HS-5 (cell line): ENCODE measurements around the gene FUT1.
"Not testable (repeated sequence)": the region's sequence is repeated elsewhere in the genome, so short reads cannot be mapped to it uniquely, and the experiment has no call there.

Experiments
- DNase-seq: peaks from one replicate; pipeline ENCODE4 v3.0.0-alpha.2; 2012; ENCODE audit warnings: low read depth

The FUT1 gene

GRCh38 chr19:48740164-48740972 is 12.1 kb downstream of the FUT1 start, which contains the start of gene RASIP1:
Gene RASIP1, minus strand, starts transcription at chr19:48740610. Its CDS starts 328 bp downstream, at chr19:48740282.
- DNase-seq: no peak

GRCh38 chr19:48739404-48740163 is 12.9 kb downstream of the FUT1 start:
- DNase-seq: no peak

DNA sequence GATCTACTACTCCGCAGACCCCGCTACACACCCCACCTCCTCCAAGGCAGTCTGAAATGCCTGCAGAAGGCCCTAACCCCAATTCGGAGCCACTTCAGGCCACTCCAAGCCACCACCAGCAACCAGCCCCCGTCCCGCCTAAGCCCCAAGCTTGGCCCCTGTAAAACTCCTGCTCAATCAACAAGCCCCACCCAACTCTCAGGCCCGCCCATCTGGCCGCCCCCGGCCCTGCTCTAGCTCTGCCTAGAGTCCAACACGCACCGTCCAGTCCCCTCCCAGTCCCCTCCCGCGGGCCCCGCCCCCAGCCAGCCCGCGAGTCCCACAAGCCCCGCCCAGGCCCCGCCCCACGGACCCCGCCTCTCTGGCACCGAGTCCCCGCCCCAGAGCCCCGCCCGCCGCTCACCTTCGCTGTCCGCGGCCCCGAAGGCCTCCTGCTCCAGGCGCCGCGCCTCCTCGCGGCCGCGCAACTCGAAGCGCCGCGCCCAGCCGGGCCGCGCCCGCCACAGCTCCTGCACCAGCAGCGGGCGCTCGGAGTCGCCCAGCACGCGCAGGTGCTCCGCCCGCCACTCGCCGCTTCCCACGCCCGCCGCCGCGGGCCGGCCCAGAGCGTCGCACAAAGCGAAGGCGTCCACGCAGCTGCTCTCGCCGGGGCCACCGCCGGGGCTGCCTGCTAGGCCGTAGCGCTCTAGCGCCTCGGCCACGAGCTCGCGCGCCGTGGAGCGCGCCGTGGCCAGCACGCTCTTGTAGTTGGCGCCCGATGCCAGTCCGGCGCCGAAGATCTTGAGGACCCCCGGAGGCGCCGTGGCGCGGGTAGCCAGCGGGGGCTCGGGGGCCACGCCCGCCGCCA is 13.7 kb downstream of the FUT1 start:
- DNase-seq: peak; percentile 37

DNA sequence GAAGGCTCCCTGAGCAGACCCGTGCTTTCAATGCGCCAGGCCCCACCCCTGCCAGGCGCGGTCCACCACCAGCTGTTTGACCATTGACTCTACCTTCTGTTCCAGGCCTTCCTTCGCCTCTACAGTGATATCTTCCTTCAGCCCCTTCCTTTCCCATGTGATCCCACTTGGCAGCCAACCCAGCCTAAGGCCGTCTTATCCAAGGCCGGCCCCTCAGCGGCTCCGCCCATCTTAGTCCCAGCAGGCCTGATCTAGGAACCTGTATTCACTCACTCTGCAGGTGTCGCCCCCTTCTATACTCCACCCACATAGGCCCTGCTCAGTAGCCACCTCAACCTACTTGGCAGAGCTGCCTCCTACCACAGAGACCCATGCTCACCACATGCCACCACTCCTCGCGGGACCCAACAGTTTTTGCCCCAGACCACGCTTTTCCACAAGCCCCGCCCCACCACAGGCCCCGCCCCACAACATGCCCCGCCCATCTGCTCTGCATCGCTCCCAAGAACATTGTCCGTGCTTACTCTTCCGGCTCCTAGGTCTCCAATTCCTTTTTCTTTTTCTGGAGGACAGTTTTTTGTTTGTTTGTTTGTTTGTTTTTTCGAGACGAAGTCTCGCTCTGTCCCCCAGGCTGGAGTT is 15.0 kb downstream of the FUT1 start:
- DNase-seq: no peak

GRCh38 chr19:48735031-48735615 is 17.3 kb downstream of the FUT1 start:
- DNase-seq: no peak

- DNase-seq: no peak
Measured at GRCh38 chr19:48734625-48735024, 17.8 kb downstream of the FUT1 start.

DNA sequence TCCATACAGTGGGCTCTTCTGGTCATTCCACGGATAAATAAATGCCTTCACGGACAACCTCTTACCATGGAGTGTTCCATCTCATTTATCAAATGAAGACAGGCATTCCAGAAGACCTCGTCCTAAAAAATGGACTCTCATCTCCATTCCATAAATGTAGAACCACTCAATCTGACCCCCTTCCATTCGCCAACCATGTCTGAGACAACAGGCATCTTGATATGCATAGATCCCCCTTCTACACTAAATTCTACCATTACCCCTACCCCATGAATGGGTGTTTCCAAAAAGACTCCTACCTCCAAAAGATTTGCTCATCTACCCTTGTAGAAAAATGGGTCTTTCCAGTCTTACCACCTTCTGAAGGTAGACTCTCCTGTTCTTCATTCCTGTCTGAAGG is 21.0 kb downstream of the FUT1 start:
- DNase-seq: no peak

DNA sequence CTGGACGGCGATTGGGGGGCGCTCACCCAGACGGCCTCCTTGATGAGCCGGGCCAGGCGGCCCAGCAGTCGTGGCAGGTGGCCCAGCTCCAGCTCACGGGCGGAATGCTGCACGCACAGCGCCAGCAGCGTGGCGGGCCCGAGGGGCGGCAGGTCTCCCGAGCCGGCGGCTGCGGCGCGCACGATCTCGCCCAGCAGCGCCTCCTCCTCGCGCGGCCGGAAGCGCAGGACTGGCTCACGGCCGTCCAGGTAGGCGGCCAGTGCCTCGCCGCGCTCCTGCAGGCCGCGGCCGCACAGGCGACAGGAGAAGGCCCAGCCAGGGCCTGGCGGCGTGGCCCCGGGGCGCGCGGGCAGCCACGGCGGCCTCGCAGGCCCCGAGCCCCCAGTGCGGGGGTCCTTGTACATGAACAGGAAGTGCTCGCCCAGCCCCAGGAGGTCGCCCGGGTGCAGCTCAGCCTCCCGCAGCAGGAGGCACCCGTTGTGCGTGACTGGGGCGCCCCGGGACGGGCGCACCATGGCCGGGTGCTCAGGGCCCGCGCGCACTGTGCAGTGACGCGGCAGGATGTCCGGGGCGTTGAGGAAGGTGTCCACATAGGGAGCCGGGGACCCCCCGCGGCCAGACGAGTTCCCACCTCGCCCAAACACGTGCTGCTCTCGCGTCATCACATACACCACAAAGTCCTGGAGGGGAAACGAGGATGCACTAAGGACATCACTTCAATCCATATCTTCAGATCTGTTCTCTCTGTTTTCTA is 23.4 kb downstream of the FUT1 start:
- DNase-seq: no peak

DNA sequence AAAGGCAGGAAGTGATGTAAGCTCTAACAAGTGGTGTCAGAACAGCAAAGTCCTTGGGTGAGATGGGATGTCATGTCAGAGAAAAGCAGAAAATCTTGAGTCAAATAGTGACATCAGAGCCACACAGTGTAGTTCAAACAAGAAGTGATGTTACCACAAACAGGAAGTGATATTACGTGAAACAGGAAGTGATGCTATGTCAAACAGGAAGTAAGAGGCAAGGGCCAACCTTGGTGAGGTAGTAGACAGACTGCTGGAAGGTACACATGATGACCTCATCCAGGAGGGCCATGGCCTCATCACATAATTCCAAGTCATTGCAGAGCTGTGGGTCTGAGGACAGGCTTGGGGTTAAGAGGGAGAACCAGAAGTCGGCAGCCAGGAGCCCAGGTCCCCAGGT is 25.9 kb downstream of the FUT1 start:
- DNase-seq: no peak

DNA sequence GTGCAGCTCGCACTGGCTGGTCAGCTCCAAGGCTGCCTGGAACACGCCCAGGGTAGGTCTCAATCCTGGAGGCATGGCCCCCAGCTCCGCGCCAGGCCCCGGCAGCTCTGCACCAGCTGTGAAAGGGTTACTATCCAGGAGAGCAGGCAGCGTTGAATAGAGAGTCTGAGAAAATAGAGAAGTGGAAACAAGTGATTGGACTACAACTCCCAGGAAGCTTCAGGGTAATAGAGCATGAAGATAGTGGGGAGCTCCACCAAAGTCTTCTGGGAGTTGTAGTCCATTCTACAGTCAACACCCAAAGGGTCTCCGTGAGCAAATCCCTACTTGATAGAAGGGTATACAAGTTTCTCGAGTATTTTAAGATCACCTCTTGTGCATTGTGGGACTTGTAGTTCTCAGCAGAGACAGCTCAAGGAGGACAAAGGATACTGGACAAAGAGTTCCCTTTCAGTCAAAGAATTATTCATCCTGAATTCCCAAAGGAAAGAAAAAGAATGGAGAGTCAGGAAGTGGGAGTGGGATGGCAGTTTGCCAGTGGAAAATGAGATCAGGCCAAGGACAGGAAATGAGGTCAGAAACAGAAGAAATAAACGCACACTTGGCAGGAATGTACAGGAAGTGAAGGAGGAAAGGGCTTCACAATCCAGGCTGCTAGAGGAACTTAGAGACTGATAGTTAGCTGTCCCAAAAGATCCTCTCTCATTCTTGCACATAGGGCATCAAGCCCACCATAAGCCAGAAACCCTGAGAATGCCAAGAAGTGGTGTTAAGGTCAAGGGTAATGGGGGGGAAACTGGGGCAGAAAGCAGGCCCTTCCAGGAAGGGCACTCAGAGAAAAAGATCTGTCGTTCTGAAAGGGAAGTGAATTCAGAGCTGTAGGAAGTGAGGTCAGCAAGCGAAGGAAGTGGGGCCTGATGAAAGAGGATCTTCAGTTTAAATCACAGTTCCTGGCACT is 27.4 kb downstream of the FUT1 start:
- DNase-seq: peak; percentile 96

GRCh38 chr19:48722196-48722708 is 30.2 kb downstream of the FUT1 start:
- no peak for DNase-seq

DNA sequence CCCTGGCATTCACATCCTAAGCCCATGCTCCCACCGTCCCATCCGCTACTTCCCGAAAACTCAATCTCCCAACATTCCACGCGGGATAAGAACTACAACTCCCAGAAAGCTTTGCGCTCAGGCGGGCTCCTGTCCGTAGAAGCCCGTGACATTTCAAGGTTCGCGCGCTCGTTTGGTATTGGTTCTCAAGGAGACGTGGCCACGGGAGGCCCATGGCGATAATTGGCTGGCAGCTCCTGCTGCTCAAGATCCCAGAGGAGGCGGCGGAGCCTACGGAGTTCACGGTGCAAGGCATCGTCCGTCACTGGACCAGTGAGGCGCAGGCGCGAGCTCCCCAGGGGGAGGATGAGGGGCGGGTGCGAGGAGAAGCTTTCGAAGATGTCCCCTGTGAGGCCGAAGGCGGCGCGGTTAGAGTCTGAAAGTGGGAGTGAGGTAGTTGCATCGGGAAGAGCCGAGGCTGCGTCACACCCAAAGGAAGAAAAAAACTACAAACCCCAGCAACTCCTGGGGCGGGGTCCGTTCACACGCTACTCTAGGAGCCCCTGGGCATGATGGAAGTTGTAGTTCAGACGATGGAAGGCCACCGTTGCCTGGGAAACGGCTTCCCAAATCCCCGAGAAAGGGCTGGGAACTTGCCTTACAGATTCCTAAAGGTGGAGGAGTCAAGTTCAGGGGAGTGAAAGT is 31.7 kb downstream of the FUT1 start:
- DNase-seq: peak; percentile 95

DNA sequence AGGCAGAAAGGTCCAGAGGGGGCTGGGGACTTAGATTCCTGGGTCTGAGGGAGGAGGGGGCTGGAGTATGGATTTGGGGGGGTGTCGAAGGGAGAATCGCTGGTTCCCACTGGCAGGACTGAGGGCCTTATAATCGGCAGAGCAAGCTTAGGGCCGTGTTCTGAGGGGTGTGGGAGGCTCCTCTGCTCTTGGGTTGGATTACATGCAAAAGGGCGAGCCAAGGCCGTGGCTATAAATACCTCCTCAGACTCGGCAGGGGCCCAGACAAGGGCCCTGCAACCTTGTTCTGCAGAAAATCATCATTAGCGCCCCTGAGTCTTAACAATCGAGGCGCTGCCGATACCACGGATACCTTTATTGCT is 32.2 kb downstream of the FUT1 start:
- DNase-seq: no peak

GRCh38 chr19:48719263-48720171 is 32.9 kb downstream of the FUT1 start, which contains the start of gene MAMSTR:
Gene MAMSTR, minus strand, starts transcription at chr19:48719725. Its CDS starts 694 bp downstream, at chr19:48719031.
- DNase-seq: no peak

DNA sequence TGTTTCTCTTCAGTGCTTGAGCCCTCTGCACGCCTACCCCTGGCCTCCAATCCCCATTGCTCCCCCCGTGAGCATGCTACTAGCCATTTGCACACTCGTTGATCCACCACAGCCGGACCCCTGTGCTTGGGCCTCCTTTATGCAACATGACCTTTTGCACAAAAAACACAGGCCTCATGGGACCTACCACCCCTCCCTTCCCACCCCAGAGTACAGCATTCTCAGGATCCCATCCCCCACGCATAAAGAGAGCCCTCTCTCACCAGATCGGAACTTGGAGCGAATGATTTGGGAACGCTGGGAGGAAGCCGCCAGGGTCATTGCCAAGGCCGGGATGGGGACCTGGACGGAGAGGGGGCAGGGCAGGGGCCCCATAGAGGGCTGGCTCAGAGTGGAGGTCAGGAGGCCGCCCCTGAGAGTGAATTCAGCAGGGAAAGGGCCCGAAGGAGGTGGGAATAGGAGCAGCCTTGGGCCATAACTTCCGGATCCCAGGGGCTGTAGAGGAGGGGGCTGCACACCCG is 33.7 kb downstream of the FUT1 start:
- no peak for DNase-seq

DNA sequence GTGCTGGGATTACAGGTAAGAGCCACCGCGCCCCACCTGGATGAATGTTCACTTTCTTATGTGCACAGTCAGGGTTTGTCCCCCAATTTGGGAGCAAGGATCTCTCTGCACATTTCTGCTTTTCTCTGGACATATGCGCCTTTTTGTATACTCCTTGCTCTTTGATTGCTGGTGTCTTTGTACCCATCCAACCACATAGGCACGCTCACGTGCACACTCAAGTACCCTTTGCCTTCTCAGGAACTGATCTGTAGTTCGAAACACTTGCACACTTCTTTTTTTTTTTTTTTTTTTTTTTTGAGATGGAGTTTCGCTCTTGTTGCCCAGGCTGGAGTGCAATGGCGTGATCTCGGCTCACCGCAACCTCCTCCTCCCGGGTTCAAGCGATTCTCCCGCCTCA is 34.3 kb downstream of the FUT1 start:
- DNase-seq: not testable (repeated sequence)

DNA sequence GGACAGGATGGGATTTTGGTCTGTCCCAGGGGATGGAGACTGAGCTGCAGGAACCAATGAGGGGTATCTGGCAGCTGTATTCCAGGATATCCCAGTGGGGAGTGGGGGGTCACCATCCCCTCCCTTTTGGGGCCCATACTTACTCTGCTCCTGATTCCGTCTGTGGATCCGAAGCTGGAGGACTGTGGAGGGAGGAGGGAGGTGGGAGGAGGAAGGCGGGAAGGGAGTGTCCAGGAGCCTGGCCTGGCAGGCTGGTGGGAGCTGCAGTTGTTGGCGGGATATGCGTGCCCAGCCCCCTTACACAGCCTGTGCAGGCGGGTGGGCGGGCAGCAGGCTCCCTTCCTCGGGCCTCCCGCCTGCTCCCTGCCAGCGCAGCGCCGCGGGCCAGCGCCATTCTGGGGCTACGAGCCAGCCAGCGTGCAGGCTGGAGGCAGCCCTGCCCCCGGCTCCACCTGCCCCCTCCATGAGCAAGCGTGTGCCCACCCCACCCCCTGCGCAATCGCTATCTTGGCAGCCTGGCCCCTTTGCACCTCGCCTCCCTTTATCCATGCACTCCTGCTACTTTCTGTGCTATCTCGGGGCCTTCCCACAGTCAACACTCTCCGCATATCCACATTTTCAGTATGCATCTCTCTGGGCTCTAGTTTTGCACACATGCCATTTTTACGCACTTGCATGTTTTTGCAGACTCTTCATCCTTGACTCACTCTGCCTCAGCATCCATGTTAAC is 35.7 kb downstream of the FUT1 start:
- DNase-seq: no peak
